Panc1 (cell line): ENCODE data around the gene APOBEC2. TPM values are rescaled to one million over a fixed set of nuclear protein-coding genes. Genes with fewer than 3 reads are reported as not detected.

Experiments used
- ATAC-seq: fragments of 200-7000 bp; cut with Tn5 transposase; 2 replicates; pipeline ENCODE4 v1.9.1; 2020; ENCODE audit warnings: mild to moderate bottlenecking, moderate library complexity
- BruUV-seq: library from RNA; stranded (reverse); fragments of 400-500 nt; replicated peaks from 2 replicates; lab custom pipeline; 2021; lab: Mats Ljungman, UMichigan
- CTCF ChIA-PET: fragments of 300-600 bp; sonication (Branson Sonifier 250); formaldehyde crosslinking; loops from one replicate; lab custom pipeline; 2022; ENCODE audit warnings: antibody characterized with exemption; lab: Charles Lee
- POLR2A ChIA-PET: fragments of 300-600 bp; sonication (Branson Sonifier 250); formaldehyde crosslinking; loops from one replicate; lab custom pipeline; 2022; ENCODE audit warnings: antibody characterized with exemption; lab: Charles Lee
- DNase-seq: peaks from one replicate; pipeline ENCODE4 v3.0.0-alpha.2; 2010; ENCODE audit warnings: low read depth, low spot score
- H3K27ac ChIP-seq: 2 replicates; pipeline ENCODE4 v1.5.1; 2011; ENCODE audit warnings: mild to moderate bottlenecking, low read length, inconsistent platforms
- H3K27me3 ChIP-seq: fragments of 200-500 bp; sonication (Bioruptor generic); 2 replicates; pipeline ENCODE4 v1.6.0; 2014; ENCODE audit warnings: low read length, inconsistent platforms; ENCODE audit not compliant: control insufficient read depth, insufficient read depth
- H3K36me3 ChIP-seq: fragments of 200-500 bp; sonication (Bioruptor generic); 2 replicates; pipeline ENCODE4 v1.5.1; 2014; ENCODE audit warnings: inconsistent platforms, mild to moderate bottlenecking, low read length, moderate library complexity; ENCODE audit not compliant: control insufficient read depth, insufficient read depth
- H3K4me1 ChIP-seq: 2 replicates; pipeline ENCODE4 v1.5.1; 2011; ENCODE audit warnings: inconsistent platforms, mild to moderate bottlenecking, low read length, moderate library complexity; ENCODE audit not compliant: control insufficient read depth, insufficient read depth
- H3K4me3 ChIP-seq, 2 experiments: 2 replicates each; pipeline ENCODE4 v1.5.1; 2011 to 2012; ENCODE audit warnings: low read depth in 2 of 2, low read length in 2 of 2, mild to moderate bottlenecking in 2 of 2, inconsistent platforms in 1 of 2, moderate library complexity in 1 of 2
- H3K9me3 ChIP-seq: fragments of 200-500 bp; sonication (Bioruptor generic); 2 replicates; pipeline ENCODE4 v1.5.1; 2014; ENCODE audit warnings: low read depth, mild to moderate bottlenecking, inconsistent platforms, low read length, moderate library complexity; ENCODE audit not compliant: control insufficient read depth, insufficient read depth
- POLR2AphosphoS5 ChIP-seq: IDR thresholded peaks from 2 replicates; pipeline ENCODE4 v1.6.1; 2012; ENCODE audit warnings: mild to moderate bottlenecking, low read depth, low read length, moderate library complexity
- REST ChIP-seq, 2 experiments: IDR thresholded peaks; 2 replicates each; pipeline ENCODE4 v1.6.1; 2011 to 2012; ENCODE audit warnings: low read depth in 2 of 2, control low read depth in 1 of 2, low read length in 1 of 2, mild to moderate bottlenecking in 1 of 2, moderate library complexity in 1 of 2; ENCODE audit not compliant: insufficient read depth in 1 of 2
- SIN3A ChIP-seq: IDR thresholded peaks from 2 replicates; pipeline ENCODE4 v1.6.1; 2012; ENCODE audit warnings: low read depth, mild to moderate bottlenecking, low read length, moderate library complexity, borderline replicate concordance; ENCODE audit not compliant: insufficient read depth
- TCF7L2 ChIP-seq: IDR thresholded peaks from 2 replicates; pipeline ENCODE4 v1.6.1; 2011; ENCODE audit warnings: mild to moderate bottlenecking, low read depth, low read length, inconsistent platforms
- in situ Hi-C: cut with HindIII; loops from 2 replicates; pipeline ENCODE4 v1.10.0; 2016; ENCODE audit warnings: low sequenced_read_pairs, low pct_unique_long_range_greater_than_20kb
- intact Hi-C: fragments of 100-400 bp; cut with micrococcal nuclease; formaldehyde crosslinking; loops from one replicate; pipeline ENCODE4 v1.10.0; 2022; ENCODE audit not compliant: unreplicated experiment
- total RNA-seq: library from RNA; stranded (reverse); gene quantifications from one replicate; pipeline ENCODE4 v1.2.1, GENCODE V29; 2021; ENCODE audit not compliant: unreplicated experiment
- TF ChIP-seq, protein P1 (sequence below): fragments of 450-650 bp; IDR thresholded peaks from 2 replicates; pipeline ENCODE4 v1.5.1; 2017; ENCODE audit warnings: mild to moderate bottlenecking

APOBEC2 gene
- total RNA-seq, 1 experiment from 2014 or later = not detected

- Histone ChIP-seq H3K36me3 (no peaks in the 10 kb centered on the region), H3K9me3 (no peaks in the 10 kb centered on the region), H3K27me3 (no peaks in the 10 kb centered on the region; the same call in 1 of the 2 replicates), H3K4me3 (no peak overlapping the region), H3K4me1 (no peaks in the 10 kb centered on the region), H3K27ac (no peak overlapping the region)
- intact Hi-C loops = no loop called here
- DNase-seq (no peak), ATAC-seq (no peak)
- TF ChIP-seq, protein P1, sequence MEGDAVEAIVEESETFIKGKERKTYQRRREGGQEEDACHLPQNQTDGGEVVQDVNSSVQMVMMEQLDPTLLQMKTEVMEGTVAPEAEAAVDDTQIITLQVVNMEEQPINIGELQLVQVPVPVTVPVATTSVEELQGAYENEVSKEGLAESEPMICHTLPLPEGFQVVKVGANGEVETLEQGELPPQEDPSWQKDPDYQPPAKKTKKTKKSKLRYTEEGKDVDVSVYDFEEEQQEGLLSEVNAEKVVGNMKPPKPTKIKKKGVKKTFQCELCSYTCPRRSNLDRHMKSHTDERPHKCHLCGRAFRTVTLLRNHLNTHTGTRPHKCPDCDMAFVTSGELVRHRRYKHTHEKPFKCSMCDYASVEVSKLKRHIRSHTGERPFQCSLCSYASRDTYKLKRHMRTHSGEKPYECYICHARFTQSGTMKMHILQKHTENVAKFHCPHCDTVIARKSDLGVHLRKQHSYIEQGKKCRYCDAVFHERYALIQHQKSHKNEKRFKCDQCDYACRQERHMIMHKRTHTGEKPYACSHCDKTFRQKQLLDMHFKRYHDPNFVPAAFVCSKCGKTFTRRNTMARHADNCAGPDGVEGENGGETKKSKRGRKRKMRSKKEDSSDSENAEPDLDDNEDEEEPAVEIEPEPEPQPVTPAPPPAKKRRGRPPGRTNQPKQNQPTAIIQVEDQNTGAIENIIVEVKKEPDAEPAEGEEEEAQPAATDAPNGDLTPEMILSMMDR = no peak
- TF ChIP-seq POLR2AphosphoS5 (no peak), TCF7L2 (no peak), REST (IDR thresholded peaks at IDR 0.05; ENCODE audit: insufficient read depth in 1 of 2, low read depth in 2 of 2, low read length in 1 of 2) (no peak), SIN3A (no peak)
- ChIA-PET POLR2A (no interaction called here), CTCF (no interaction called here)
- in situ Hi-C loops = no loop called here
- no TSS peak for BruUV-seq
These were observed 58.0 kb downstream of the APOBEC2 start for GRCh38 chr6:41111017-41111416.

Other genes starting within 250 kb of the APOBEC2 start
- 0.36 TPM for gene UNC5CL, start 14.0 kb upstream of the APOBEC2 start, total RNA-seq
- not detected for gene TSPO2, start 10.7 kb upstream of the APOBEC2 start, total RNA-seq
- gene OARD1, start 19.2 kb downstream of the APOBEC2 start, total RNA-seq = 18.2 TPM
- gene NFYA, start 19.8 kb downstream of the APOBEC2 start, total RNA-seq = 34.7 TPM
- not detected for gene TREML1, start 101.1 kb downstream of the APOBEC2 start, total RNA-seq
- not detected for gene TREM2, start 109.9 kb downstream of the APOBEC2 start, total RNA-seq
- not detected for gene TREML2, start 147.9 kb downstream of the APOBEC2 start, total RNA-seq
- gene TREML4, start 175.1 kb downstream of the APOBEC2 start, total RNA-seq = not detected
- not detected for gene TREM1, start 233.5 kb downstream of the APOBEC2 start, total RNA-seq